KMS-11 (cell line): ENCODE results near the gene MAP3K9.

Experiments
- H2AFZ ChIP-seq: fragments of 200-600 bp; sonication (generic); 2 replicates; pipeline ENCODE4 v1.6.1; 2016; ENCODE audit warnings: antibody characterized with exemption, mixed run types, low read depth
- H3K27ac ChIP-seq: fragments of 200-600 bp; sonication (generic); 2 replicates; pipeline ENCODE4 v1.6.1; 2016; ENCODE audit warnings: mild to moderate bottlenecking, mixed run types
- H3K27me3 ChIP-seq: fragments of 200-600 bp; sonication (generic); 2 replicates; pipeline ENCODE4 v1.6.1; 2017; ENCODE audit warnings: mild to moderate bottlenecking, low read depth, mixed run types, moderate library complexity; ENCODE audit not compliant: insufficient read depth
- H3K36me3 ChIP-seq: fragments of 200-600 bp; sonication (generic); 2 replicates; pipeline ENCODE4 v1.6.1; 2017; ENCODE audit warnings: mild to moderate bottlenecking, mixed run types; ENCODE audit not compliant: insufficient read depth
- H3K4me1 ChIP-seq: fragments of 200-600 bp; sonication (generic); 2 replicates; pipeline ENCODE4 v1.6.1; 2016; ENCODE audit warnings: mild to moderate bottlenecking, low read depth, mixed run types; ENCODE audit not compliant: poor library complexity, severe bottlenecking
- H3K4me2 ChIP-seq: fragments of 200-600 bp; sonication (generic); 2 replicates; pipeline ENCODE4 v1.7.0; 2016; ENCODE audit warnings: mild to moderate bottlenecking, mixed run types
- H3K4me3 ChIP-seq: fragments of 200-600 bp; sonication (generic); IDR thresholded peaks from 2 replicates; pipeline ENCODE4 v1.6.1; 2017; ENCODE audit warnings: low read depth, low read length, mixed read lengths; ENCODE audit not compliant: insufficient read depth
- H3K79me2 ChIP-seq: fragments of 200-600 bp; sonication (generic); 2 replicates; pipeline ENCODE4 v1.6.1; 2016; ENCODE audit warnings: low read depth, mixed run types; ENCODE audit not compliant: insufficient read depth
- H3K9ac ChIP-seq: fragments of 200-600 bp; sonication (generic); 2 replicates; pipeline ENCODE4 v1.6.1; 2016; ENCODE audit warnings: mild to moderate bottlenecking, mixed run types
- H4K20me1 ChIP-seq: fragments of 200-600 bp; sonication (generic); 2 replicates; pipeline ENCODE4 v1.6.1; 2016; ENCODE audit warnings: mild to moderate bottlenecking, mixed run types; ENCODE audit not compliant: insufficient read depth
- CTCF ChIP-seq: fragments of 200-600 bp; sonication (generic); conservative IDR thresholded peaks from 2 replicates; pipeline ENCODE4 v1.6.1; 2017; ENCODE audit warnings: low read depth, mild to moderate bottlenecking, antibody characterized with exemption, low read length, moderate library complexity, mixed read lengths

Gene MAP3K9

GRCh38 chr14:70698288-70698687 lies 111.0 kb downstream of the MAP3K9 start:
- H3K27me3 ChIP-seq = no peaks in the 10 kb centered on the region
- no peak overlapping the region for H2AFZ ChIP-seq
- no peak overlapping the region for H3K4me2 ChIP-seq
- H3K9ac ChIP-seq = no peak overlapping the region
- no peak for TF ChIP-seq CTCF
- no peaks in the 10 kb centered on the region for H3K4me1 ChIP-seq
- H3K27ac ChIP-seq = no peak overlapping the region
- no peaks in the 10 kb centered on the region for H4K20me1 ChIP-seq
- H3K36me3 ChIP-seq = no peaks in the 10 kb centered on the region
- no peak overlapping the region for H3K4me3 ChIP-seq
- no peaks in the 10 kb centered on the region for H3K79me2 ChIP-seq

- Histone ChIP-seq H3K4me1 (no peaks in the 10 kb centered on the region), H4K20me1 (no peaks in the 10 kb centered on the region), H2AFZ (no peak overlapping the region), H3K27me3 (no peaks in the 10 kb centered on the region), H3K4me2 (no peak overlapping the region), H3K9ac (no peak overlapping the region), H3K4me3 (no peak overlapping the region), H3K27ac (no peak overlapping the region), H3K79me2 (no peaks in the 10 kb centered on the region), H3K36me3 (no peaks in the 10 kb centered on the region)
- no peak for TF ChIP-seq CTCF
These were observed 111.6 kb downstream of the MAP3K9 start for GRCh38 chr14:70697701-70698100.

DNA sequence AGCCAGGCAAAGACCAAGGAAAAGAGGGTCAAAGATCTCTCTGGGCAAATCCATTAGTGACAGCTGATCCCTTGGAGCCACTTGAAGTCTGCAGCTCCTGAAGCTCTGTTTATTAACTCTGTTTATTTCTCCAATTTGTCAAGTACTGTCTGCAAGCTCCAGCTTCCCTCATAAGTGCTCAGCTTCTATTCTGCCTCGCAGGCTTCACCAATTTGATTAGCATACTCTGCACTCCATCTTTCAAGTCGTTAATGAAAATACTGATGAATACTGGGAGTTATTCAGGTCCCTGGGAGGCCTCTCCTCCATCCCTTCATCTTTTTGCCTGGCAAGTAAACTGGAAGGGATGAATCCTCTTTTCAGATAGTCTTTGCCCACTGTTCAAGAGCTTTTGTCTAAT lies 113.3 kb downstream of the MAP3K9 start:
- no peak for TF ChIP-seq CTCF
- no peak overlapping the region for H3K4me2 ChIP-seq
- H3K27me3 ChIP-seq = no peaks in the 10 kb centered on the region
- no peak overlapping the region for H2AFZ ChIP-seq
- H3K36me3 ChIP-seq = no peaks in the 10 kb centered on the region
- no peak overlapping the region for H3K4me3 ChIP-seq
- H3K9ac ChIP-seq = no peak overlapping the region
- no peak overlapping the region for H3K27ac ChIP-seq
- no peaks in the 10 kb centered on the region for H4K20me1 ChIP-seq
- no peaks in the 10 kb centered on the region for H3K79me2 ChIP-seq
- H3K4me1 ChIP-seq = no peaks in the 10 kb centered on the region

DNA sequence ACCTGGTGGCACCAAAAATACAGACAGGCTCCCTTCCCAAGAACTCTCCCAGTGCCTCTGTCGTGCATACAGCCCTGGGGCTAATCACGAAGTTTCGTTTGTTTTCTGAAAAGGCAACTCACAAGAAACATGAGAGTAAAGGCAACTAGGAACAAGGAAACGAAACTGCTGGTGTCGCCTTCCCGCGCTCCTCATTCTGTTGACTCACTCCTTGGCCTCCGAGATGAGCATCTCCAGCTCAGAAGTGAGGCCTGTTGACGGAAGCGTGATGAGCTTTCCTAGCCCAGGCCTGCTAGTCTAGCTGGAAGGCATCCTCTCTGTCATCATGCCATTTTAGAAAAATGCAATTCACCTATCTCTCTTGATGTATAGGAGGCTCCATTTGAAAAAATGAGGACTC lies 117.1 kb downstream of the MAP3K9 start:
- Histone ChIP-seq H2AFZ (no peak overlapping the region), H3K4me1 (no peaks in the 10 kb centered on the region), H3K36me3 (no peaks in the 10 kb centered on the region), H3K79me2 (no peaks in the 10 kb centered on the region), H3K4me2 (no peak overlapping the region), H4K20me1 (no peaks in the 10 kb centered on the region), H3K27ac (no peak overlapping the region), H3K27me3 (no peaks in the 10 kb centered on the region), H3K4me3 (no peak overlapping the region), H3K9ac (no peak overlapping the region)
- no peak for TF ChIP-seq CTCF
